ENCODE data around the gene MYH11.
A peak's percentile ranks its signal among the peaks of the same experiment; 100 is the strongest.
"Not testable (repeated sequence)": the region's sequence is repeated elsewhere in the genome, so short reads cannot be mapped to it uniquely, and the experiment has no call there.

MYH11 gene

DNA sequence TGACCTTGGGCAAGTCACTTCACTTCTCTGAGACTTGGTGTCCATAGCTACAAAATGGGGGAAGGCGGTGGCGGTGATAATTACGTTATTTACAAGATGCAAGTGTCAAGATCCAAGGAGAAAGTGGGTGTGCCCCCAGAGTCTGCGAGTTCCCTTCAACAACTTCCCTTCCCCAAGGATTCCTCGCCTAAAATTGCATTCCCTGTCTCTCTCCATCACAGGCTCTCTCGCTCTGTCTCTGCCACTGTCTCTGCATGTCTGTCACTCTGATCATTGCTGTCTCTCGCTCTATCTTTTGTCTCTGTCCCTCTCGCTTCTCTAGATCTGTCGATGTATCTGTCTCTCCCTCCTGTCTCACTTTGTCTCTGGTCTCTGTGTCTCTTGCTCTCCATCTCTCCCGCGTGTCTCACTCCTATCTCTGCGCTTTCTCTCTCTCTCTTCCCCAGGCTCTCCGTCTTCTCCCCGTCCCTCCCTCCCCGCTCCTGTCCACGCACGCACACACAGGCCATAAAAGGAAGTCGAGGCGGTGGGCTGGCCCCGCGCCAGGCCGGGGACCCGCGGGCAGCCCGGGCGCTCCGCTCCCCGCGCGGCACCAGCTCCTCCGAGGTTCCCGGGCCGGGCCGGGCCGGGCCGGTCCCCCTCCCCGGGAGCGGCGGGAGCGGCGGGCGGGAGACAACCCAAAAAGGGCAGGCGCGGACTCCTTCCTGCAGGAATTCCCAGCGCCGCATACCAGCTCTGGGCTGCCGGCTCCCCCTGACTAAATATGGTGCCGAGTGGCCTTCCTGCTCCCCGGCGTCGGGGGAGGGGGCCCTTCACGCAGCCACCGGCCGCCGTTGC is 1.1 kb upstream of the MYH11 start:
- ChIA-PET POLR2A (no interaction called here), CTCF (interaction anchor here (1.2 to 1.8 kb wide), 2 partner anchors 9 to 17 kb away, joined by 6 read pairs; no protein-coding TSS in a partner anchor)
- TF ChIP-seq, protein P1, sequence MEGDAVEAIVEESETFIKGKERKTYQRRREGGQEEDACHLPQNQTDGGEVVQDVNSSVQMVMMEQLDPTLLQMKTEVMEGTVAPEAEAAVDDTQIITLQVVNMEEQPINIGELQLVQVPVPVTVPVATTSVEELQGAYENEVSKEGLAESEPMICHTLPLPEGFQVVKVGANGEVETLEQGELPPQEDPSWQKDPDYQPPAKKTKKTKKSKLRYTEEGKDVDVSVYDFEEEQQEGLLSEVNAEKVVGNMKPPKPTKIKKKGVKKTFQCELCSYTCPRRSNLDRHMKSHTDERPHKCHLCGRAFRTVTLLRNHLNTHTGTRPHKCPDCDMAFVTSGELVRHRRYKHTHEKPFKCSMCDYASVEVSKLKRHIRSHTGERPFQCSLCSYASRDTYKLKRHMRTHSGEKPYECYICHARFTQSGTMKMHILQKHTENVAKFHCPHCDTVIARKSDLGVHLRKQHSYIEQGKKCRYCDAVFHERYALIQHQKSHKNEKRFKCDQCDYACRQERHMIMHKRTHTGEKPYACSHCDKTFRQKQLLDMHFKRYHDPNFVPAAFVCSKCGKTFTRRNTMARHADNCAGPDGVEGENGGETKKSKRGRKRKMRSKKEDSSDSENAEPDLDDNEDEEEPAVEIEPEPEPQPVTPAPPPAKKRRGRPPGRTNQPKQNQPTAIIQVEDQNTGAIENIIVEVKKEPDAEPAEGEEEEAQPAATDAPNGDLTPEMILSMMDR (IDR thresholded peaks at IDR 0.05; ENCODE audit: control extremely low read depth, extremely low read depth, low read depth, missing control alignments): no peak
- DNase-seq (ENCODE audit: extremely low spot score): peak; percentile 27

DNA sequence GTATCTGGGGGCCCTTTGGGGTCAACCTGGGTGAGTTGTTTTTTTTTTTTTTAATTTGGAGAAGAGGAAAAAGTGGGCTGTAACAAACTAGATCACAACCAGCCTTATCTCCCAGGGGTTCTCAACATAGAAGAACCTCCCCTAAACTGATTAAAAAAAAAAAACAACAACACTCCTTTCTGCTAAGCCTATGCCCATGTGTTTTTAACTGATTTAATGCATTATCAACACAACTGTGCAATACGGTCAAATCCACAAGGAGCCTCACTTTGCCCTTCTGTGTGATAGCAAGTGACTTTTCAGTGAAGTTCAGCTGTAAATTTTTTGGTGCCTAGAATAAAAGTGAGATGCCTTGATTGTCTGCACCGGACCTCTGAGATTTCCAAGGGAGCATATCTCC is 646 bp downstream of the MYH11 start:
- no peak for DNase-seq (ENCODE audit: extremely low spot score)
- CTCF ChIA-PET: no interaction called here
- TF ChIP-seq, protein P1 (IDR thresholded peaks at IDR 0.05; ENCODE audit: control extremely low read depth, extremely low read depth, low read depth, missing control alignments): no peak
- POLR2A ChIA-PET: no interaction called here

DNA sequence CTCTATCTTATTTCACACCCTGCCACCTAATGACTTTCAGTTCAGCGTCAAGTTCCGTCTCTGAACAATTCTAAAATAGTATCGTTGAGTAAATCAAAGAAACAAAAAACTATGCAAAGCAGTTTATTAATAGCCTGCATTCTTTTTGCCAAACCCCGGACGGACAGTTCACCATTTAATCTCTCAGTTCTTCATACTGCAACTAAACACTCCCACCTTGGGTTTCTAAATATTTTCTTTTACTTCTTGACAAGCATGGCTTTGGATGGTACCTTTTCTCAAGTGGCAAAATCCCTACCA is 1.2 kb downstream of the MYH11 start:
- ChIA-PET POLR2A (no interaction called here), CTCF (no interaction called here)
- peak; percentile 76 for DNase-seq (ENCODE audit: extremely low spot score)
- TF ChIP-seq, protein P1 (IDR thresholded peaks at IDR 0.05; ENCODE audit: control extremely low read depth, extremely low read depth, low read depth, missing control alignments): no peak

DNA sequence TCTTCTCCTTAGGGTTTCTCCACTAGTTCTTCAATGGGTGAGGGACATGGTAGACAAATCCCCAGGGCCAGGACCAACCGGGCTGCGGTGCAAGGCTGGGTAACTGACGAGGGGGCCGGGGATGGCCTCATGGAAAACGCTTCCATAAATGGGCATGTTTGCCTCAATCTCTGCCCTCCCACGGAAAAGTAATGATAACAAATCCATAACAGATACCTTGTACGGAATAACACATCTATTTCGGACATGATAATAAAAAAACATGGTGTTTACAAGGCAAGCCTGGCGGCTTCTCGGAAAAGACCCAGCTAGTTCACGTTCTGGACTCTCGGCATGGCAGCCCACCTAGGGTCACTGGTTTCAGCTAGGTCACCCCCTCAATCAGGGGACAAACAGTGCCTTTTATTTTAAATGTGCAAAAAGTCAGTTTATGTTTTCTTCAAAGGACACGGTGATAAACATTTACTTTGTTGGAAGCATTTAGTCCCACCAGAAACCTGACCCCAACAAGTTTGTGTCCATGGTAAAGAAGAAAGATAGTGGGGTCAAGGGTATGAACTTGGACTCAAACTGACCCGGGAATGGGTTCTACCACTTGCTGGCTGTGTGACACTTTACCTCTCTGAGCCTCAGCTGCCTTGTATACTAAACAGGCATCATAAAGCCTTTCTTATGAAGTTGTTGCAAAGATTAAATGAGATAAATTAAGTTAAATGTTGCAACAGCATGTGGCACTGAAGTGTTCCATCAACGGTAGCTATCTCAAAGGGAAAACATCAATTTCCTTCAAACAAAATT is 1.7 kb downstream of the MYH11 start:
- ChIA-PET POLR2A (no interaction called here), CTCF (no interaction called here)
- TF ChIP-seq, protein P1 (IDR thresholded peaks at IDR 0.05; ENCODE audit: control extremely low read depth, extremely low read depth, low read depth, missing control alignments): no peak
- no peak for DNase-seq (ENCODE audit: extremely low spot score)

DNA sequence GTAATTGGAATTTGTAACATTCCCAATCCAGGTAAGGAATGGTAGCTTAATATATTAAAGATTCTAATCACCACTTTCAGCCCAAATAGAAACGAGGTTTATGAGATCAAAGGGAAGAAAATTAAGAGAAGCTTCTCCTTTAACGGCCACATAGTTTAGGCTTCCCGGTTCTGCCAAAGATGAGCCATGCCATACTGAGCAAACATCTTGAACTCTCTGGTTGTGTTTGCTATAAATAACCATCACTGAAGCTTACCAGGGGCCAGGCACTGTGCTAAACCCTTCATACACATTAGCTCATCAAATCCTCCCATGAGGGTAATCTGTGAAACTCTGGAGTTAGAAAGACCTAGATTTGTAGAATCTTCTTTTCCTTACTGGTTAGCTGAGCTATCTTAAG is 2.8 kb downstream of the MYH11 start:
- TF ChIP-seq, protein P1 (IDR thresholded peaks at IDR 0.05; ENCODE audit: control extremely low read depth, extremely low read depth, low read depth, missing control alignments): no peak
- DNase-seq (ENCODE audit: extremely low spot score): no peak
- ChIA-PET POLR2A (no interaction called here), CTCF (interaction anchor here (1.0 kb wide), 1 partner anchor 16 kb away, joined by 3 read pairs; no protein-coding TSS in a partner anchor)

DNA sequence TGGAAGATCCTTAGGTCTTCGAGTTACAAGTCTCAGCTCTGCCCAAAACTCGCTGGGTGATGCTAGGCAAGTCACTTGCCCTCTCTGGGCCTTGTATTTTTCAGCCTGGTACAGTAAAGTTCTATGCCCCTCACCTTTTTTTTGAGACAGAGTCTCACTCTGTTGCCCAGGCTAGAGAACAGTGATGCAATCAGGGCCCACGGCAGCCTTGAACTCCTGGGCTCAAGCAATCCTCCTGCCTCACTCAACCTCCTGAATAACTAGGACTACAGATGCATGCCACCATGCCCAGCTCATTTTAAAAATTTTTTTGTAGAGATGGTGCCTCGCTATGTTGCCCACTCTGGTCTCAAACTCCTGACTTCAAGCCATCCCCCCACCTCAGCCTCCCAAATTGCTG is 3.8 kb downstream of the MYH11 start:
- POLR2A ChIA-PET: no interaction called here
- CTCF ChIA-PET: interaction anchor here (1.5 kb wide), 1 partner anchor 10 kb away, joined by 4 read pairs; no protein-coding TSS in a partner anchor
- TF ChIP-seq, protein P1 (IDR thresholded peaks at IDR 0.05; ENCODE audit: control extremely low read depth, extremely low read depth, low read depth, missing control alignments): no peak
- DNase-seq (ENCODE audit: extremely low spot score): no peak

DNA sequence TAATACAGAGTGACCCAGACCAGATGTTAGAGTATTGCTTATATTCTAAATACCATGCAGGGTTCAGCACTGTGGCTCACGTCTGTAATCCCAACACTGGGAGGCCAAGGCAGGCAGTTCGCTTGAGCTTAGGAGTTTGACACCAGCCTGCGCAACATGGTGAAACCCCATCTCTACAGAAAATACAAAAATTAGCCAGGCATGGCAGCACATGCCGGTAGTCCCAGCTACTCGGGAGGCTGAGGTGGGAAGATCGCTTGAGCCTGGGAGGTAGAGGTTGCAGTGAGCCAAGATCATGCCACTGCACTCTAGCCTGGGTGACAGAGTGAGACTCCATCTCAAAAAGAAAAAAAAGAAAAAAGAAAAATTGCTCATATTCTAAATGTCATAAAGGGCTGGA is 6.3 kb downstream of the MYH11 start:
- DNase-seq (ENCODE audit: extremely low spot score); CTCF ChIA-PET; POLR2A ChIA-PET: not testable (repeated sequence)
